Stimulated activated CD8-positive, alpha-beta memory T cell treated with anti-CD3 and anti-CD28 coated beads, Interleukin-4, amount 100 ng/mL, for 1 hour (primary cell): ENCODE results near the gene STK11.

Source experiments
- DNase-seq, 2 donors: peaks; one replicate each; pipeline ENCODE4 v3.0.0-alpha.2; 2020; ENCODE audit warnings: low read depth in 2 of 2, low spot score in 1 of 2

STK11 gene

GRCh38 chr19:1259876-1260748 is 54.5 kb downstream of the STK11 start:
- no peak for DNase-seq

GRCh38 chr19:1260749-1261537 is 55.4 kb downstream of the STK11 start:
- peak; percentile 87 to 95 for DNase-seq

DNA sequence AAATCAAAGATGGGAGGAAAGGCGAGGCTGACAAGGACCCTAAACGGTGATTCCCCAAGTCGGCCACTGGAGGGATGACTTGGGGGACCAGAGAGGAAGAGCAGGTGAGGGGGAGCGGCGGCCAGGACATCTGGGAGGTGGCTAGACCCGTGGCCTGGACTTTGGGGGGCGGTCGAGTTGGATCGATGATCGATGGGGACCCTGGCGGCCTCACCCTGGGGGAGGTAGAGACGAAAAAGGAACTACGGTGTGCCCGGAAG is 55.9 kb downstream of the STK11 start:
- no peak for DNase-seq

DNA sequence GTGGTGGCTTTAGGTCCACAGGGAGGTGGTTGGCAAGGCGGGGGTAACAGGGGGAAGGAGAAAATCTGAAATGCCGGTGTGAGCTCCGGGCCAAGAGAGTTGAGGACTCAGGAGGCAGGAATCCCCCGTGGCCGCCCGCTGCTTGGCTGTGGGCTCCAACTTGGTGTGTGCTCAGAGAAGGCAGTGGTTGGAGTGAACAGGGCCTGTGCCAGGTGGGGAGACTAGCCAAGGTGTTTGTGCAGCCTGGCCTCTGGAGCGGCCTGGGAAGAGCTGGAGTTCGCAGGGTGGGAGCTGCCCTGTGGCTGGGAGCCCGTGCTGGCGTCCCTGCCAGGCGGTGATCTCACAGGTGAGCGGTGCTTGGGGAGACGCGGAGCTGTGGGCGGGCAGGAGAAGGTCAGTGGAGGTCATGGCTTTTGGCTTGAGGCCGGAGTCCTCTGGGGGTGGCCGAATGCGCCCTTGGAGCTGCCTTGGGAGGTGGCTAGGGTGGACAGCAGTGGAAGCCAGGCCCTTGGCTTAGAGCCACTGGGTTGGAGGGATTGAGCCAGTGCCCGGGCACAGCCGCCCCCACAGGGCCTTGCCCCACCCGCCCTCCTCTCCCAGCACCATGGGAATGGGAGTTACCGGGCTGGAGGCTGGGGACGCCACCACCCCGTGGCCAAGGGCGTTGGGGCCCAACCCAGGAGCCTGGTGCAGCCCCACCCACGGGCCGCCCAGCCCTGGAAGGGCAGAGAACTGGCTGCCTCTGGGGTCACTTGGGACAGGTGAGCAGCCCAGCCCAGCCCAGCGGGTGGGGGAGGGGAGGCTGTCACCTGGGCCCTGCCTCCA is 56.4 kb downstream of the STK11 start:
- no peak for DNase-seq

DNA sequence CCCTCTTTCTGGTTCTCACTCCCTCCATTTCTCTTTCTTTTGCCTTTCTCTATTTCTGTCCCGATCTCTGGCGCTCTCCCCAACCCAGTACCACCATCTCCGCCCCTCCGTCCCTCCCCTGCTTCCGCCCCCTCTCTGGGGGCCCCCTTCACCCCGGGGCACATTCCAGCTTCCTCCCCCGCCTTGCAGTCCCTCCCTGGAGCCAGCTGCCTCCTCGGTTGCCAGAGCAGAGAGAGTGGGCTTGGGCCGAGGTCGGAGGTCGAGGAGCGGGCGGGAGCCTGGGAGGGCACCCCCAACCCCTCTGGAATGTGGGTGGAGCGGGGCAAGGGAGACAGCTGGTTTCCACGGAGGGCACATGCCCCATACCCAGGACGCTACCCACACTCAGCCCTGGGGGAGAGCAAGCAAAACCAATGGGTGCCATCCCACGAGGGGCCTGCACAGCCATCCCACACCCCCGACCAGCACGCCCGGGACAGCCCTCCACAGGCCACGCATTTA is 57.1 kb downstream of the STK11 start:
- no peak for DNase-seq

- no peak for DNase-seq
Measured at GRCh38 chr19:1263188-1263587, 57.6 kb downstream of the STK11 start.

DNA sequence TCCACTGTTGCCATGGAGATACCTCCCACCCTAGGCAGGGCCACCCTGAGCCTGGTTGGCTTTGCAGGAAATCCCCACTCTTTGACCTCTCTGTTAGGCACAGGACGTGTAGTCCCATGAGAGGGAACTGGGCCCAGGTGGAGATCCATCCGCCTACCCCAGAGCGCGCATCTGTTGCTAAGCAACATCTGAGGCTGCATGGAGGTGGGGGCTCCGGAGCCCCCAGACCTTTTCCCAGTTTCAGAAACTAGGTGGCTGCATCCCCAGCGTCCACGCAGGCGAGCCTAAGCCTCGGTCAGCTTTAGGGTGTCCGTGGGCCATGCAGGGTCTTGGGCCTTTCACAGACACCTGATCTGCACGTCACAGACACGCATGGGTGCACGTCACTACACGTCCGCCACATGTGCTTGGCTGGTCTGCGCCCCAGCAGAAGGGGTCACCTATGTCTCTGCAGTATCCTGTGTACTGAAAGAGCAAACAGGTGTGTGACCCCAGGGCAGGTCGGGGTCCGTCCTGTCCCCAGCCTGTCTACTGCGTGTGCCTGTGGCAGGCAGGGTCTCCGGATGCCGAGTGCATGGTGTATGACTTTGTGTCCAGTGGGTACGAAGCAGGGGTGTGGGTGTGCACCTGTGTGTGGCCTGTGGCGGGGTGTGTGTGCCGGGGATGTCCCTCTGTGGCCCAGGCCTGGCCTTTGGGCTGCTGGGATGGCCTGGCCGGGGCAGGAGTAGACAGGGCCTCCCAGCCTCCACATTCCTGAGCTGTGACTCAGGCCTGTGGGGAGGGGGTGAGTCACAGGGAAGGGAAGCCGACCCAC is 59.4 kb downstream of the STK11 start:
- no peak for DNase-seq

GRCh38 chr19:1265615-1266128 is 60.1 kb downstream of the STK11 start:
- no peak for DNase-seq

- peak in 1 of 2 donors; percentile 62 for DNase-seq
Measured at GRCh38 chr19:1266129-1266915, 60.7 kb downstream of the STK11 start.

DNA sequence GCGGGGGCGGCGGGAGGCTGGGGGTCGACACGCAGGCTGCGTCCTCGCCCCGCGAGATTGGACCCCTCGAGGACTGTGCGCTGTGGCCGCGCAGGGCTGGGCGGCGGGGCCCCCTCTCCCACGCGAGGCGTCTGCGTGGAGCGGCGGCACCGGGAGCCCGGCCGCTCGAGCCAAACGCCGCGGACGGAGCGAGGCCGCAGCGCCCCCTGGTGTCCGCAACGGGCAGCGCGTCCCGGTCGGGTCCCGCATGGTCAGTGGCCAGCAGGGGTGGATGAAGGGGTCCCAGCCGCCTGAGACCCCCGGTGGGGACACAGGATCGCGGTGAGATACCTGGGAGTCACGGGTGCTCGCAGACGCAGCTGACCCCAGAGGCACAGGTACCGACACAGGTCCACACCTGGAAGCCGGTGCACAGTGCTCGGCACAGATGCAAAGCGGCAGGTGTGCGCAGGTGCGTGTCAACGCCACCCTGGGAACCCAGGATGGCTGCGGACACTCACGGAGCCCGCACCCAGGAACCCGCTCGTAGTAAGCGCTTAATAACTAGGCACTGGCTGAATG is 61.4 kb downstream of the STK11 start:
- no peak for DNase-seq

DNA sequence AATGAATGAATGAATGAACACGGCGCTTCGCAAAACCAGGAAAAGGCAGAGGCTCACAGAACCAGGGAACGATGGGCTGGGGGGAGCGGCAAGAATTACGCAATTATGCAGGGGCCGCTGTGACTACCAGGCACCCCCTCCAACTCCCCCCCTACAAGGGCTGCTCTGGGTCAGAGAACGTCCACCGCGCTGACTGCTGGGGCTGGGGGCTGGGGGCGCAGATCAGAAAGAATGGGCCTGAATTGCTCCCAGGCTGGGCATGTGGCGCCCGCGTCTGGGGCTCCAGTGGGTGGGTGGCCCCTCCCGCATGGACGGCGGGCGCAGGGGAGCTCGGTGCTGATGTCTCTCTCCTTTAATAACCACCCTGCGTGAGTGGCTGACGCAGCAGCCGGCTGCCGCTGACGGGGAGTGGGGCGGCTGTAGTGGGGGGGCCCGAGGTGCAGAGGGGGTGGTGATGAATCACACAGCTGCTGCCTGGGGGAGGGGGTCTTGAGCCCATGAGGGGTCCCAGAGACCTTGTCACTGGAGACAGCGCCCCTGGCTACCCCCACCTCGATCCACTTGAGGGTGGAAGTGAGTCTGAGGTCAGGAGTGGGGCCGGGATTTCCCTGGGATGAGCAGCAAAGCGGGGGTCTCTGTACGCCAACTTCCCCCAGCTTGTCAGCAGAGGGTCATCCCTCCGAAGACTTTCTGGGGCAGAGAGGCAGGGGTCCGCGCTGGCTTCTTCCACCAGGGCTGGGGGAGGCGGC is 62.1 kb downstream of the STK11 start:
- no peak for DNase-seq

GRCh38 chr19:1268226-1269064 is 62.9 kb downstream of the STK11 start:
- no peak for DNase-seq

GRCh38 chr19:1269065-1269477 is 63.5 kb downstream of the STK11 start, which contains the start of gene CIRBP:
CIRBP (plus strand) TSS chr19:1269332; CDS start chr19:1270934, 1,602 bp downstream.
- DNase-seq, result peak; percentile 98 to 99

DNA sequence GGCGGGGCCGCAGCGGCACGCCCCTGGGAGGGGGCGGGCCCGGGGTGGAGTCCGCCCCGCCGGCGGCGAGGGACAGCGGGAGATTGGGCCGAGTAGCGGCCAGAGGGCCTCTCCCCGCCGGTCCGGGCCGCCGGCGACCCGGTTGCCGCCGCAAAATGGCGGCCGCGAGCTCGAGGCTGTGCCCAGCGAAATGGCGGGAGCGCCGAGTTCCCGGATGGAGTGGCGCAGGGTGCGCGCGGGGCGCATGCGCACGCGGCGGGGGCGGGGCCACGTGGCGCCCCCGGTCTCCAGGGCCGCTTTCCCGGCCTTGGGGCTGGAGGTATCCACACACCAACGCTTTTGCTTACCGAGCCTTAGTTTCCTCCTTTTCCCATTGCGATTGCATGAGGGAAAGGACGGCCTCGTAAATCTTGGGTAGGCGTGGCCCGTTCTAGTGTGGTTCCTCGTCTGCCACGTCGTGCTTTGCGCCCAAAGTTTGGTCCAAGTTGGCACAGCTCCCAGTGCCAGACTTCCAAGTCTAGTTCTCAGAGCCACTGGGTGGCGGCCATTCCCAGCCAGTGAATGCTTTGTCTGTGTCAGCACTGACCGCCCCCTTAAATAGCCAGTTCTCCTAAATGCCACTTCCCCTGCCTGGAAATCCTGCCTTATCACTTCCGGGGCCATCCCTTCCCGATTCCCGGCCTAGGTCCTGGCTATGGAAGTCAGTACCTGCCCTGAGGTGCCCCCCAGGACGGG is 64.1 kb downstream of the STK11 start:
- peak; percentile 74 to 82 for DNase-seq

GRCh38 chr19:1270213-1270853 is 64.8 kb downstream of the STK11 start:
- DNase-seq, result no peak

DNA sequence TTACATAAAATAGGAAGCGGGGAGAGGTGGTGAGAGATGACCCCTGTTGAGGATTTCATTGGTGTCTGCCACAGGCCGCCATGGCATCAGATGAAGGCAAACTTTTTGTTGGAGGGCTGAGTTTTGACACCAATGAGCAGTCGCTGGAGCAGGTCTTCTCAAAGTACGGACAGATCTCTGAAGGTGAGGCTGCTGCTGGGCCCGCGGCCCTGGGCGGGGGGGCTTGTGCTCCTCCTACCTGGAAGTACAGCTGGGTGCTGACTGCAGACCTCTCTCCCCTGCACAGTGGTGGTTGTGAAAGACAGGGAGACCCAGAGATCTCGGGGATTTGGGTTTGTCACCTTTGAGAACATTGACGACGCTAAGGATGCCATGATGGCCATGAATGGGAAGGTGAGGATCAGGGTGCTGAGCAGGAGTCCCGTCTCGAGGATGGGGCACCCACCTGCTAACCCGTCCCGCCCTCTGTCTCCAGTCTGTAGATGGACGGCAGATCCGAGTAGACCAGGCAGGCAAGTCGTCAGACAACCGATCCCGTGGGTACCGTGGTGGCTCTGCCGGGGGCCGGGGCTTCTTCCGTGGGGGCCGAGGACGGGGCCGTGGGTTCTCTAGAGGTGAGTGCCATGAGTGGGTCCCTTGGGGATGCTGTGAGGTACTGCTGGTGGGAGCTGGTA is 65.4 kb downstream of the STK11 start:
- no peak for DNase-seq
